ENCODE measurements around the gene SEC16A.

SEC16A gene

DNA sequence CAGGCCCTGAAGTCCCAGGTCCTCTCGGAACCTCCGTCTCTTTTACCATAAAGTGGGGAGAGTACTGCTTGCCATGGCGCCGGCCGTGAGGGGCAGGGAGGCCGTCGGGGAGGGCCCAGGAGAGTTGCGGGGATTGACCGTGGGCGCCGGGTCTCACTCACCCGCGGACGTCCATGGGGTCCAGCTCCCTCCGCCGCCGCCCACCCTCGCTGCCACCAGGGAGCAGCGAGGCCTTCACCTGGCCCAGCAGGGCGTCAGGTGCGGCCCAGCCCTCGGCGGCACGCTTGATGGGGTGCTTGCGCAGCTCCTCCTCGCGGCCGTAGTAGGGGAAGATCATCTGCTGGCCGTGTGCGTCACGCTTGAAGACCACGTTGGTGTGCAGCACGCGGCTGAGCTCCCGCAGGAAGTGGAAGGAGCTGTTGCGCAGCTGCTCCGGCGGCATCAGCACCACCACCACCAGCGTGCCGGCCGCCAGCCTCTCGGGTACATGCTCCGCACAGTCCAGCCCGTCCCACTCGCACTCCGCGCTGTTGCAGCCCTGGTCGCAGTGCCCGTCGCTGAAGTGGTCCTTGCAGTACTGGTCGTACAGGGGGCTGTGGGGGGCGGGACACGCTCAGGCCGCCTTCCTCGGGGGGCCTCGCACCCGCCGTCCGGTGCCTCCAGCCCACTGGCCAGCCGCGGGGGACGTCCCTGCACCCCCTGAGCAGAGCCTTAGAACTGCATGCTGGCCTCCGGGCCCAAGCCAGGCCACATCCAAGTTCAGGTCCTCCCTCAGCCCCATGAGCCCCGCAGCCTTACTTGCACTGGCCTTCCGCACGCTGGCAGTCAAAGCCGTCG is 21.9 kb upstream of the SEC16A start:
- H3F3A ChIP-seq (ENCODE audit: insufficient read depth, low read length) = no peaks in the 10 kb centered on the region
- no peaks in the 10 kb centered on the region for H3K9me2 ChIP-seq (replicated peaks; ENCODE audit: insufficient read depth, low read length)
- no peak overlapping the region for H3K9ac ChIP-seq (ENCODE audit: low read length)
- TF ChIP-seq EZH2 (optimal IDR thresholded peaks at IDR 0.05; ENCODE audit: low read depth, low read length) (no peak), EZH2phosphoT487 (IDR thresholded peaks at IDR 0.05; ENCODE audit: low read length) (no peak)
- TF ChIP-seq, protein P1, sequence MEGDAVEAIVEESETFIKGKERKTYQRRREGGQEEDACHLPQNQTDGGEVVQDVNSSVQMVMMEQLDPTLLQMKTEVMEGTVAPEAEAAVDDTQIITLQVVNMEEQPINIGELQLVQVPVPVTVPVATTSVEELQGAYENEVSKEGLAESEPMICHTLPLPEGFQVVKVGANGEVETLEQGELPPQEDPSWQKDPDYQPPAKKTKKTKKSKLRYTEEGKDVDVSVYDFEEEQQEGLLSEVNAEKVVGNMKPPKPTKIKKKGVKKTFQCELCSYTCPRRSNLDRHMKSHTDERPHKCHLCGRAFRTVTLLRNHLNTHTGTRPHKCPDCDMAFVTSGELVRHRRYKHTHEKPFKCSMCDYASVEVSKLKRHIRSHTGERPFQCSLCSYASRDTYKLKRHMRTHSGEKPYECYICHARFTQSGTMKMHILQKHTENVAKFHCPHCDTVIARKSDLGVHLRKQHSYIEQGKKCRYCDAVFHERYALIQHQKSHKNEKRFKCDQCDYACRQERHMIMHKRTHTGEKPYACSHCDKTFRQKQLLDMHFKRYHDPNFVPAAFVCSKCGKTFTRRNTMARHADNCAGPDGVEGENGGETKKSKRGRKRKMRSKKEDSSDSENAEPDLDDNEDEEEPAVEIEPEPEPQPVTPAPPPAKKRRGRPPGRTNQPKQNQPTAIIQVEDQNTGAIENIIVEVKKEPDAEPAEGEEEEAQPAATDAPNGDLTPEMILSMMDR (IDR thresholded peaks at IDR 0.05; ENCODE audit: low read length) = no peak
- H3K27ac ChIP-seq (ENCODE audit: low read length) = no peak overlapping the region
- DNase-seq = no peak
- H2AFZ ChIP-seq (ENCODE audit: low read length) = no peak overlapping the region
- H3K27me3 ChIP-seq (replicated peaks; ENCODE audit: insufficient read depth, low read length) = no peaks in the 10 kb centered on the region
- no peak overlapping the region for H3K4me3 ChIP-seq (ENCODE audit: low read length)
- H3K4me1 ChIP-seq (ENCODE audit: low read length) = no peaks in the 10 kb centered on the region
- no peaks in the 10 kb centered on the region for H3K36me3 ChIP-seq (replicated peaks; ENCODE audit: insufficient read depth, low read length)
- H4K20me1 ChIP-seq (ENCODE audit: insufficient read depth, low read length) = no peaks in the 10 kb centered on the region
- no peak overlapping the region for H3K4me2 ChIP-seq (ENCODE audit: low read depth, low read length)
- no peaks in the 10 kb centered on the region for H3K9me3 ChIP-seq (replicated peaks; ENCODE audit: insufficient read depth, low read length)
- H3K79me2 ChIP-seq (ENCODE audit: low read length) = no peaks in the 10 kb centered on the region

DNA sequence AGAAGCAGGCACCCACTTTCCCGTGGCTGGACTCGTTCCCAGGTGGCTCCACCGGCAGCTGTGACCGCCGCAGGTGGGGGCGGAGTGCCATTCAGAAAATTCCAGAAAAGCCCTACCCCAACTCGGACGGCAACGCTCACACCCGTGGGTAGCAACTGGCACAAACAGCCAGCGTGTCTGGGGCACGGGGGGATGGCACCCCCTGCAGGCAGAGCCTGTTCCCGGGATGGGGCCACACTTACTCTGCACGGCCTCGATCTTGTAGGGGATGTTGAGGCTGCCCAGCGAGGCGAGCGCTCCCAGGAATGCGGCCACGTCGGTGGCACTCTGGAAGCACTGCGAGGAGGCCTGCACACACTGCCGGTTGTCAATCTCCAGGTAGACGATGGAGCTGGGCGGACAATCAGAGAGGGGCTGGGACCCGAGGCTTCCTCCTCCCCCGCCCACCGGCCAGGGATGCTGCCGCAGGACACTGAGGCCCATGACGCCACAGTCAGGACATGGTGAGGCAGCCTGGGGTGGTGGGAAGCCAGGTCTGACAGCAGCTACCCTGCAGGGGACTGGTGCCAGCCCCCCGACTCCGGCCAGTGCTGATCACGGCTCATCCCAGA is 20.2 kb upstream of the SEC16A start:
- no peak for DNase-seq
- TF ChIP-seq, protein P1 (IDR thresholded peaks at IDR 0.05; ENCODE audit: low read length) = no peak
- TF ChIP-seq EZH2 (optimal IDR thresholded peaks at IDR 0.05; ENCODE audit: low read depth, low read length) (no peak), EZH2phosphoT487 (IDR thresholded peaks at IDR 0.05; ENCODE audit: low read length) (no peak)
- H3K79me2 ChIP-seq (ENCODE audit: low read length) = no peaks in the 10 kb centered on the region
- H3K4me3 ChIP-seq (ENCODE audit: low read length) = no peak overlapping the region
- no peak overlapping the region for H3K9ac ChIP-seq (ENCODE audit: low read length)
- H3K9me2 ChIP-seq (replicated peaks; ENCODE audit: insufficient read depth, low read length) = no peaks in the 10 kb centered on the region
- no peaks in the 10 kb centered on the region for H4K20me1 ChIP-seq (ENCODE audit: insufficient read depth, low read length)
- H3K27me3 ChIP-seq (replicated peaks; ENCODE audit: insufficient read depth, low read length) = no peaks in the 10 kb centered on the region
- no peaks in the 10 kb centered on the region for H3K9me3 ChIP-seq (replicated peaks; ENCODE audit: insufficient read depth, low read length)
- no peaks in the 10 kb centered on the region for H3K4me1 ChIP-seq (ENCODE audit: low read length)
- no peak overlapping the region for H2AFZ ChIP-seq (ENCODE audit: low read length)
- H3K27ac ChIP-seq (ENCODE audit: low read length) = no peak overlapping the region
- no peak overlapping the region for H3K4me2 ChIP-seq (ENCODE audit: low read depth, low read length)
- H3K36me3 ChIP-seq (replicated peaks; ENCODE audit: insufficient read depth, low read length) = no peaks in the 10 kb centered on the region; the same call in 1 of the 2 replicates
- H3F3A ChIP-seq (ENCODE audit: insufficient read depth, low read length) = no peaks in the 10 kb centered on the region

DNA sequence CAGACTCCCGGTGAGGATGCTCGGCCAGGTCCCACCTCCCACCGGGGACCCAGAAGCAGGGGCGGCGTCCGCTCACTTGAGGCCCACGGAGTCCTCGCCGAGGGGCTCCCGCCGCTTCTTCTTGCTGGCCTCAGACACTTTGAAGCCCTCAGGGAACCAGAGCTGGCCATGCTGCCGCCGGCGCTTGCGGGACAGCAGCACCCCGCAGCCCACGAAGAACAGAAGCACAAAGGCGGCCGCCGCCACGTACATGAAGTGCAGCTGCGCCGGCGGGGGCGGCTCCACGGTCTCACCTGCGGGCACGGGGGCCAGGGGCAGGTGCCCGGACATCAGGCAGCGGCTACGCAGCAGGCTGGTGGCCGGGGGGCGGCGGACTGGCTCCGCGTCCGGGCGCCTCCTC is 19.4 kb upstream of the SEC16A start:
- Histone ChIP-seq H3K4me2 (ENCODE audit: low read depth, low read length) (no peak overlapping the region), H3K27me3 (replicated peaks; ENCODE audit: insufficient read depth, low read length) (no peaks in the 10 kb centered on the region), H3K79me2 (ENCODE audit: low read length) (no peaks in the 10 kb centered on the region), H2AFZ (ENCODE audit: low read length) (no peak overlapping the region), H3K9me3 (replicated peaks; ENCODE audit: insufficient read depth, low read length) (no peaks in the 10 kb centered on the region), H3K4me3 (ENCODE audit: low read length) (no peak overlapping the region), H3K27ac (ENCODE audit: low read length) (no peak overlapping the region), H4K20me1 (ENCODE audit: insufficient read depth, low read length) (no peaks in the 10 kb centered on the region), H3K4me1 (ENCODE audit: low read length) (no peaks in the 10 kb centered on the region), H3K36me3 (replicated peaks; ENCODE audit: insufficient read depth, low read length) (no peaks in the 10 kb centered on the region; the same call in 1 of the 2 replicates), H3K9ac (ENCODE audit: low read length) (no peak overlapping the region), H3K9me2 (replicated peaks; ENCODE audit: insufficient read depth, low read length) (no peaks in the 10 kb centered on the region), H3F3A (ENCODE audit: insufficient read depth, low read length) (no peaks in the 10 kb centered on the region)
- no peak for DNase-seq
- TF ChIP-seq EZH2phosphoT487 (IDR thresholded peaks at IDR 0.05; ENCODE audit: low read length) (no peak), EZH2 (optimal IDR thresholded peaks at IDR 0.05; ENCODE audit: low read depth, low read length) (no peak)
- TF ChIP-seq, protein P1 (IDR thresholded peaks at IDR 0.05; ENCODE audit: low read length) = no peak
